ENCODE data around the gene USP8.
"Not testable (repeated sequence)": the region's sequence is repeated elsewhere in the genome, so short reads cannot be mapped to it uniquely, and the experiment has no call there.

Gene USP8

GRCh38 chr15:50425219-50425618, 1.0 kb downstream of the USP8 start:
- H3K27ac ChIP-seq, result peak overlapping the region; percentile 95
- no peak for TF ChIP-seq CTCF (IDR thresholded peaks at IDR 0.05)
- TF ChIP-seq ZFX (IDR thresholded peaks at IDR 0.05; ENCODE audit: borderline replicate concordance), result no peak

- H3K27ac ChIP-seq, result not testable (repeated sequence)
These were observed 1.6 kb downstream of the USP8 start for GRCh38 chr15:50425678-50426246.

GRCh38 chr15:50426428-50426827, 2.2 kb downstream of the USP8 start:
- TF ChIP-seq ZFX (IDR thresholded peaks at IDR 0.05; ENCODE audit: borderline replicate concordance), result no peak
- no peak for TF ChIP-seq CTCF (IDR thresholded peaks at IDR 0.05)
- no peak overlapping the region for H3K27ac ChIP-seq

GRCh38 chr15:50431204-50431603, 7.0 kb downstream of the USP8 start:
- no peak overlapping the region for H3K27ac ChIP-seq
- no peak for TF ChIP-seq CTCF (IDR thresholded peaks at IDR 0.05)
- TF ChIP-seq ZFX (IDR thresholded peaks at IDR 0.05; ENCODE audit: borderline replicate concordance), result no peak

GRCh38 chr15:50432230-50432629, 8.0 kb downstream of the USP8 start:
- no peak overlapping the region for H3K27ac ChIP-seq
- TF ChIP-seq ZFX (IDR thresholded peaks at IDR 0.05; ENCODE audit: borderline replicate concordance) (no peak), CTCF (IDR thresholded peaks at IDR 0.05) (no peak)

GRCh38 chr15:50435772-50436171, 11.6 kb downstream of the USP8 start:
- no peak for TF ChIP-seq CTCF (IDR thresholded peaks at IDR 0.05)
- TF ChIP-seq ZFX (IDR thresholded peaks at IDR 0.05; ENCODE audit: borderline replicate concordance), result no peak
- H3K27ac ChIP-seq, result no peak overlapping the region

- H3K27ac ChIP-seq, result no peak overlapping the region
- no peak for TF ChIP-seq CTCF (IDR thresholded peaks at IDR 0.05)
- TF ChIP-seq ZFX (IDR thresholded peaks at IDR 0.05; ENCODE audit: borderline replicate concordance), result no peak
These were observed 14.0 kb downstream of the USP8 start for GRCh38 chr15:50438251-50438650.

- TF ChIP-seq ZFX (IDR thresholded peaks at IDR 0.05; ENCODE audit: borderline replicate concordance), result no peak
- no peak for TF ChIP-seq CTCF (IDR thresholded peaks at IDR 0.05)
These were observed 16.7 kb downstream of the USP8 start for GRCh38 chr15:50440932-50441331.

More at GRCh38 chr15:50440932-50441331, 16.7 kb downstream of the USP8 start:
- H3K27ac ChIP-seq, result no peak overlapping the region

Measured in 22Rv1 (cell line).